Tibial nerve (tissue), 4 donors: ENCODE data around the gene DHRS2.

Experiments
- EP300 ChIP-seq, 2 donors: sonication (generic); formaldehyde crosslinking; IDR thresholded peaks; one replicate each; pipeline ENCODE4 v1.6.1; 2017; ENCODE audit warnings: antibody characterized with exemption in 2 of 2, mild to moderate bottlenecking in 1 of 2
- POLR2A ChIP-seq, 2 donors: fragments of 450-650 bp; IDR thresholded peaks; one replicate each; pipeline ENCODE4 v1.6.1; 2017; ENCODE audit warnings: antibody characterized with exemption in 2 of 2, mild to moderate bottlenecking in 2 of 2, moderate library complexity in 2 of 2
- TF ChIP-seq, protein P1 (sequence below), 5 experiments: fragments of 200-600 bp in 3 of 5; fragments of 450-650 bp in 2 of 5; sonication (generic) in 3 of 5; IDR thresholded peaks; one replicate each; pipeline ENCODE4 v1.5.1; 2016 to 2019; ENCODE audit warnings: antibody characterized with exemption in 5 of 5, mild to moderate bottlenecking in 3 of 5, moderate library complexity in 2 of 5

GRCh38 chr14:23602181-23603095, 33.7 kb upstream of the DHRS2 start:
- TF ChIP-seq, protein P1, sequence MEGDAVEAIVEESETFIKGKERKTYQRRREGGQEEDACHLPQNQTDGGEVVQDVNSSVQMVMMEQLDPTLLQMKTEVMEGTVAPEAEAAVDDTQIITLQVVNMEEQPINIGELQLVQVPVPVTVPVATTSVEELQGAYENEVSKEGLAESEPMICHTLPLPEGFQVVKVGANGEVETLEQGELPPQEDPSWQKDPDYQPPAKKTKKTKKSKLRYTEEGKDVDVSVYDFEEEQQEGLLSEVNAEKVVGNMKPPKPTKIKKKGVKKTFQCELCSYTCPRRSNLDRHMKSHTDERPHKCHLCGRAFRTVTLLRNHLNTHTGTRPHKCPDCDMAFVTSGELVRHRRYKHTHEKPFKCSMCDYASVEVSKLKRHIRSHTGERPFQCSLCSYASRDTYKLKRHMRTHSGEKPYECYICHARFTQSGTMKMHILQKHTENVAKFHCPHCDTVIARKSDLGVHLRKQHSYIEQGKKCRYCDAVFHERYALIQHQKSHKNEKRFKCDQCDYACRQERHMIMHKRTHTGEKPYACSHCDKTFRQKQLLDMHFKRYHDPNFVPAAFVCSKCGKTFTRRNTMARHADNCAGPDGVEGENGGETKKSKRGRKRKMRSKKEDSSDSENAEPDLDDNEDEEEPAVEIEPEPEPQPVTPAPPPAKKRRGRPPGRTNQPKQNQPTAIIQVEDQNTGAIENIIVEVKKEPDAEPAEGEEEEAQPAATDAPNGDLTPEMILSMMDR (IDR thresholded peaks at IDR 0.05) = no peak
- TF ChIP-seq POLR2A (IDR thresholded peaks at IDR 0.05) (no peak), EP300 (IDR thresholded peaks at IDR 0.05) (no peak)
